Measurements from ENCODE around the gene CEACAM5. TPM values are rescaled to one million over a fixed set of nuclear protein-coding genes. Genes with fewer than 3 reads are reported as not detected.
"Not testable (repeated sequence)": the region's sequence is repeated elsewhere in the genome, so short reads cannot be mapped to it uniquely, and the experiment has no call there.

Gene CEACAM5
- total RNA-seq, 1 experiment from 2014 or later, result not detected

- Histone ChIP-seq H3K9ac (ENCODE audit: low read length) (no peak overlapping the region), H3K9me3 (ENCODE audit: low read length) (no peaks in the 10 kb centered on the region), H4K20me1 (ENCODE audit: insufficient read depth, low read depth, low read length) (0 out of 2 replicates have a peak, but pooled peaks cover 4% of the 10 kb centered on the region), H3K27me3 (ENCODE audit: low read length) (no peaks in the 10 kb centered on the region), H3K4me1 (ENCODE audit: low read length) (no peaks in the 10 kb centered on the region; the same call in 1 of the 2 replicates), H2AFZ (ENCODE audit: low read length) (no peak overlapping the region), H3K9me2 (replicated peaks; ENCODE audit: insufficient read depth, low read length) (no peaks in the 10 kb centered on the region), H3K4me3 (ENCODE audit: low read length) (no peak overlapping the region), H3K27ac (ENCODE audit: low read length) (no peak overlapping the region), H3K4me2 (ENCODE audit: low read depth, low read length, poor library complexity, severe bottlenecking) (no peak overlapping the region), H3K79me2 (ENCODE audit: low read length) (no peaks in the 10 kb centered on the region), H3K36me3 (ENCODE audit: insufficient read depth, low read length) (no peaks in the 10 kb centered on the region)
- DNase-seq, result peak; percentile 87
Measured at GRCh38 chr19:41753159-41753558, 44.7 kb downstream of the CEACAM5 start.

GRCh38 chr19:41753936-41754529 lies 45.6 kb downstream of the CEACAM5 start:
- no peaks in the 10 kb centered on the region for H3K9me2 ChIP-seq (replicated peaks; ENCODE audit: insufficient read depth, low read length)
- H3K4me2 ChIP-seq (ENCODE audit: low read depth, low read length, poor library complexity, severe bottlenecking), result no peak overlapping the region
- H3K79me2 ChIP-seq (ENCODE audit: low read length), result no peaks in the 10 kb centered on the region
- H3K9me3 ChIP-seq (ENCODE audit: low read length), result no peaks in the 10 kb centered on the region
- 0 out of 2 replicates have a peak, but pooled peaks cover 4% of the 10 kb centered on the region for H4K20me1 ChIP-seq (ENCODE audit: insufficient read depth, low read depth, low read length)
- H3K27ac ChIP-seq (ENCODE audit: low read length), result no peak overlapping the region
- no peaks in the 10 kb centered on the region; the same call in 1 of the 2 replicates for H3K4me1 ChIP-seq (ENCODE audit: low read length)
- H3K27me3 ChIP-seq (ENCODE audit: low read length), result no peaks in the 10 kb centered on the region
- H2AFZ ChIP-seq (ENCODE audit: low read length), result no peak overlapping the region
- no peak overlapping the region for H3K4me3 ChIP-seq (ENCODE audit: low read length)
- peak; percentile 84 for DNase-seq
- no peak overlapping the region for H3K9ac ChIP-seq (ENCODE audit: low read length)
- no peaks in the 10 kb centered on the region for H3K36me3 ChIP-seq (ENCODE audit: insufficient read depth, low read length)

GRCh38 chr19:41755328-41755913 lies 47.0 kb downstream of the CEACAM5 start, which contains the start of gene CEACAM6:
Gene CEACAM6, plus strand, starts transcription at chr19:41755530. Its CDS starts 109 bp downstream, at chr19:41755639.
- no peak for DNase-seq
- Histone ChIP-seq H3K4me1 (ENCODE audit: low read length) (no peaks in the 10 kb centered on the region; the same call in 1 of the 2 replicates), H4K20me1 (ENCODE audit: insufficient read depth, low read depth, low read length) (0 out of 2 replicates have a peak, but pooled peaks cover 4% of the 10 kb centered on the region), H3K4me2 (ENCODE audit: low read depth, low read length, poor library complexity, severe bottlenecking) (no peak within 1 kb of the TSS), H3K27ac (ENCODE audit: low read length) (no peak within 1 kb of the TSS), H3K79me2 (ENCODE audit: low read length) (no peaks in the 10 kb centered on the region), H2AFZ (ENCODE audit: low read length) (no peak within 1 kb of the TSS), H3K9ac (ENCODE audit: low read length) (no peak within 1 kb of the TSS), H3K27me3 (ENCODE audit: low read length) (no peaks in the 10 kb centered on the region), H3K36me3 (ENCODE audit: insufficient read depth, low read length) (no peaks in the 10 kb centered on the region), H3K9me3 (ENCODE audit: low read length) (no peaks in the 10 kb centered on the region), H3K9me2 (replicated peaks; ENCODE audit: insufficient read depth, low read length) (no peaks in the 10 kb centered on the region), H3K4me3 (ENCODE audit: low read length) (no peak within 1 kb of the TSS)

GRCh38 chr19:41758846-41759245 lies 50.4 kb downstream of the CEACAM5 start:
- H3K4me3 ChIP-seq (ENCODE audit: low read length), result no peak overlapping the region
- no peak overlapping the region for H2AFZ ChIP-seq (ENCODE audit: low read length)
- H3K9me2 ChIP-seq (replicated peaks; ENCODE audit: insufficient read depth, low read length), result no peaks in the 10 kb centered on the region
- H3K4me2 ChIP-seq (ENCODE audit: low read depth, low read length, poor library complexity, severe bottlenecking), result no peak overlapping the region
- no peaks in the 10 kb centered on the region for H3K9me3 ChIP-seq (ENCODE audit: low read length)
- H3K4me1 ChIP-seq (ENCODE audit: low read length), result no peaks in the 10 kb centered on the region
- H4K20me1 ChIP-seq (ENCODE audit: insufficient read depth, low read depth, low read length), result no peaks in the 10 kb centered on the region
- no peak for DNase-seq
- no peak overlapping the region for H3K27ac ChIP-seq (ENCODE audit: low read length)
- no peaks in the 10 kb centered on the region for H3K79me2 ChIP-seq (ENCODE audit: low read length)
- no peaks in the 10 kb centered on the region for H3K36me3 ChIP-seq (ENCODE audit: insufficient read depth, low read length)
- no peak overlapping the region for H3K9ac ChIP-seq (ENCODE audit: low read length)
- H3K27me3 ChIP-seq (ENCODE audit: low read length), result no peaks in the 10 kb centered on the region

- H3K79me2 ChIP-seq (ENCODE audit: low read length), result no peaks in the 10 kb centered on the region
- H2AFZ ChIP-seq (ENCODE audit: low read length), result no peak overlapping the region
- no peak overlapping the region for H3K4me2 ChIP-seq (ENCODE audit: low read depth, low read length, poor library complexity, severe bottlenecking)
- H3K9ac ChIP-seq (ENCODE audit: low read length), result no peak overlapping the region
- H3K27ac ChIP-seq (ENCODE audit: low read length), result no peak overlapping the region
- H3K36me3 ChIP-seq (ENCODE audit: insufficient read depth, low read length), result no peaks in the 10 kb centered on the region
- no peak for DNase-seq
- no peaks in the 10 kb centered on the region for H4K20me1 ChIP-seq (ENCODE audit: insufficient read depth, low read depth, low read length)
- H3K4me1 ChIP-seq (ENCODE audit: low read length), result no peaks in the 10 kb centered on the region
- no peaks in the 10 kb centered on the region for H3K9me2 ChIP-seq (replicated peaks; ENCODE audit: insufficient read depth, low read length)
- no peak overlapping the region for H3K4me3 ChIP-seq (ENCODE audit: low read length)
- H3K27me3 ChIP-seq (ENCODE audit: low read length), result no peaks in the 10 kb centered on the region
- no peaks in the 10 kb centered on the region for H3K9me3 ChIP-seq (ENCODE audit: low read length)
Measured at GRCh38 chr19:41767115-41767514, 58.7 kb downstream of the CEACAM5 start.

GRCh38 chr19:41768105-41768504 lies 59.7 kb downstream of the CEACAM5 start:
- H3K9me2 ChIP-seq (replicated peaks; ENCODE audit: insufficient read depth, low read length); H3K27ac ChIP-seq (ENCODE audit: low read length); H3K4me1 ChIP-seq (ENCODE audit: low read length); H4K20me1 ChIP-seq (ENCODE audit: insufficient read depth, low read depth, low read length); DNase-seq; H3K36me3 ChIP-seq (ENCODE audit: insufficient read depth, low read length); H3K9ac ChIP-seq (ENCODE audit: low read length); H2AFZ ChIP-seq (ENCODE audit: low read length); H3K4me2 ChIP-seq (ENCODE audit: low read depth, low read length, poor library complexity, severe bottlenecking); H3K9me3 ChIP-seq (ENCODE audit: low read length); H3K79me2 ChIP-seq (ENCODE audit: low read length); H3K27me3 ChIP-seq (ENCODE audit: low read length); H3K4me3 ChIP-seq (ENCODE audit: low read length): not testable (repeated sequence)

- no peaks in the 10 kb centered on the region for H3K79me2 ChIP-seq (ENCODE audit: low read length)
- H3K4me3 ChIP-seq (ENCODE audit: low read length), result no peak overlapping the region
- no peak overlapping the region for H2AFZ ChIP-seq (ENCODE audit: low read length)
- H3K27ac ChIP-seq (ENCODE audit: low read length), result no peak overlapping the region
- no peak for DNase-seq
- H3K9me3 ChIP-seq (ENCODE audit: low read length), result no peaks in the 10 kb centered on the region
- H3K4me2 ChIP-seq (ENCODE audit: low read depth, low read length, poor library complexity, severe bottlenecking), result no peak overlapping the region
- H3K4me1 ChIP-seq (ENCODE audit: low read length), result no peaks in the 10 kb centered on the region
- no peaks in the 10 kb centered on the region for H3K9me2 ChIP-seq (replicated peaks; ENCODE audit: insufficient read depth, low read length)
- H3K36me3 ChIP-seq (ENCODE audit: insufficient read depth, low read length), result no peaks in the 10 kb centered on the region
- no peaks in the 10 kb centered on the region for H3K27me3 ChIP-seq (ENCODE audit: low read length)
- H4K20me1 ChIP-seq (ENCODE audit: insufficient read depth, low read depth, low read length), result no peaks in the 10 kb centered on the region
- no peak overlapping the region for H3K9ac ChIP-seq (ENCODE audit: low read length)
Measured at GRCh38 chr19:41769608-41770007, 61.2 kb downstream of the CEACAM5 start.

GRCh38 chr19:41771410-41771809 lies 63.0 kb downstream of the CEACAM5 start:
- Histone ChIP-seq H3K4me2 (ENCODE audit: low read depth, low read length, poor library complexity, severe bottlenecking) (no peak overlapping the region), H3K4me3 (ENCODE audit: low read length) (no peak overlapping the region), H3K27me3 (ENCODE audit: low read length) (no peaks in the 10 kb centered on the region), H3K79me2 (ENCODE audit: low read length) (no peaks in the 10 kb centered on the region), H3K4me1 (ENCODE audit: low read length) (no peaks in the 10 kb centered on the region), H2AFZ (ENCODE audit: low read length) (no peak overlapping the region), H4K20me1 (ENCODE audit: insufficient read depth, low read depth, low read length) (no peaks in the 10 kb centered on the region), H3K9me2 (replicated peaks; ENCODE audit: insufficient read depth, low read length) (no peaks in the 10 kb centered on the region), H3K27ac (ENCODE audit: low read length) (no peak overlapping the region), H3K9me3 (ENCODE audit: low read length) (no peaks in the 10 kb centered on the region), H3K9ac (ENCODE audit: low read length) (no peak overlapping the region), H3K36me3 (ENCODE audit: insufficient read depth, low read length) (no peaks in the 10 kb centered on the region)
- no peak for DNase-seq
